Sigmoid colon (tissue), 4 donors: ENCODE results near the gene DLGAP4.

Source experiments
- POLR2A ChIP-seq, 2 donors: fragments of 450-650 bp; IDR thresholded peaks; one replicate each; pipeline ENCODE4 v1.6.1; 2016; ENCODE audit warnings: antibody characterized with exemption in 2 of 2, mild to moderate bottlenecking in 2 of 2, moderate library complexity in 2 of 2
- POLR2AphosphoS5 ChIP-seq, 4 donors: sonication (generic); formaldehyde crosslinking; IDR thresholded peaks; one replicate each; pipeline ENCODE4 v1.6.1; 2017; ENCODE audit warnings: antibody characterized with exemption in 4 of 4
- TF ChIP-seq, protein P1 (sequence below), 4 experiments: fragments of 450-650 bp in 3 of 4; fragments of 200-600 bp in 1 of 4; IDR thresholded peaks; one replicate each; pipeline ENCODE4 v1.5.1; 2016 to 2019; ENCODE audit warnings: antibody characterized with exemption in 4 of 4, mild to moderate bottlenecking in 3 of 4, moderate library complexity in 2 of 4

DNA sequence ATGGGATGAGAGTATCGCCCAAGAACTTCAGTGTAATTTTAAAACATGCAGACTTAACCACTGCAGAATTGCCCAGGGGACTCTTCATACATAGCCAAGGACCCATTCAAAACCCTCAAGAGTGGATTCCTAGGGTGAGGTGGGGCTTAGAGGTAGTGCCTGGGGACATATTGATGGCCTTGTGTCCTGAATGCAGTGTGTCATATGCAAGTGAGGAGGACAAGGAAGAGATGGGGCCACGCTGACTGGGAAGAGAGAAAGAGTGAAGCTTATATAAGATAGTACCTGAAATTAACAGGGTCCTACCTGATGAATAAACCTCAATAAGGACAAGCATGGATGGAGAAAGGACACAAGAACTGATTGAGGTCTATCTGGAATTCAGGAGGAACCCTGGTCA is 249.1 kb downstream of the DLGAP4 start:
- TF ChIP-seq, protein P1, sequence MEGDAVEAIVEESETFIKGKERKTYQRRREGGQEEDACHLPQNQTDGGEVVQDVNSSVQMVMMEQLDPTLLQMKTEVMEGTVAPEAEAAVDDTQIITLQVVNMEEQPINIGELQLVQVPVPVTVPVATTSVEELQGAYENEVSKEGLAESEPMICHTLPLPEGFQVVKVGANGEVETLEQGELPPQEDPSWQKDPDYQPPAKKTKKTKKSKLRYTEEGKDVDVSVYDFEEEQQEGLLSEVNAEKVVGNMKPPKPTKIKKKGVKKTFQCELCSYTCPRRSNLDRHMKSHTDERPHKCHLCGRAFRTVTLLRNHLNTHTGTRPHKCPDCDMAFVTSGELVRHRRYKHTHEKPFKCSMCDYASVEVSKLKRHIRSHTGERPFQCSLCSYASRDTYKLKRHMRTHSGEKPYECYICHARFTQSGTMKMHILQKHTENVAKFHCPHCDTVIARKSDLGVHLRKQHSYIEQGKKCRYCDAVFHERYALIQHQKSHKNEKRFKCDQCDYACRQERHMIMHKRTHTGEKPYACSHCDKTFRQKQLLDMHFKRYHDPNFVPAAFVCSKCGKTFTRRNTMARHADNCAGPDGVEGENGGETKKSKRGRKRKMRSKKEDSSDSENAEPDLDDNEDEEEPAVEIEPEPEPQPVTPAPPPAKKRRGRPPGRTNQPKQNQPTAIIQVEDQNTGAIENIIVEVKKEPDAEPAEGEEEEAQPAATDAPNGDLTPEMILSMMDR (IDR thresholded peaks at IDR 0.05): no peak
- TF ChIP-seq POLR2AphosphoS5 (IDR thresholded peaks at IDR 0.05) (peak in 3 of 4 donors; percentile 19 to 63 (median 46)), POLR2A (IDR thresholded peaks at IDR 0.05) (no peak)
